HG02642 (cell line): ENCODE measurements around the gene MTUS2.

Experiments used
- ATAC-seq: cut with Tn5 transposase; IDR thresholded peaks from one replicate; pipeline ENCODE4 v1.9.1; 2021; ENCODE audit warnings: mild to moderate bottlenecking; ENCODE audit not compliant: unreplicated experiment, poor library complexity

The MTUS2 gene

DNA sequence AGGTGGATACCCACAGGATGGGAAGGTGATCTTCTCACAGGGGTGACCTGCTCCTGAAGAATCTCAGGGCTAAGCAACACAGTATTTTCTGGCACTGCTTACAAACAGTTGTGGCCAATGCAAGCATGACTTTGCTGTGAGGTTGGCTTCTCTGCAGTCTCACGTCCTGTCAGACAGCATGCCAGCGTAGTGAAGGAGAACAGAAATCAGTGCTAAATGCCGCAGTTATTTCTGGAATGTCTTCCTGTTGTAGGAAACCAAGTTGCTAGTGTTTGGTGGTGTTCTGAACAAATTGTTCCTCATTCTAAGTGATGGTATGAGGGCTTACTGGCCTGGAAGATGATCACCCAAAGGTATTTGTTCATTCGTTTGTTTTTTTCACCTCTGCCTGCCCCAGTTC is 320.1 kb downstream of the MTUS2 start:
- no peak for ATAC-seq

DNA sequence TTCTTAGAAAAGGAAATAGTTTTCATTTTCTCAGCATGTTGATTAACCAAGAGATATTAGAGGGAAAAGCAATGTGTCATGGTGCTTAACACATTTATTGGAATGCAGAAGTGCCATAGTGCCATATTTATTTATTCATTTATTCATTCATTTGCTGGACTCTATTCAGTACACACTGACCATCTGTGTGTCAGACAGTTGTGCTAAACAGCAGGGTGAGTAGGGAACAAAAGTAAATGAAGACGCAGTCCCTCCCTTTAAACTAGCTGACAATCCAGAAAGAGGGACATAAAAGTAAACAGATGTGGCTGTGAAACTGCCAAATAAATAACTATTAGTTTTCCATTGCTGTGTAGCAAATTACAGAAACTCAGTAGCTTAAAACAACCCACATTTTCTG is 323.7 kb downstream of the MTUS2 start:
- ATAC-seq, result no peak

DNA sequence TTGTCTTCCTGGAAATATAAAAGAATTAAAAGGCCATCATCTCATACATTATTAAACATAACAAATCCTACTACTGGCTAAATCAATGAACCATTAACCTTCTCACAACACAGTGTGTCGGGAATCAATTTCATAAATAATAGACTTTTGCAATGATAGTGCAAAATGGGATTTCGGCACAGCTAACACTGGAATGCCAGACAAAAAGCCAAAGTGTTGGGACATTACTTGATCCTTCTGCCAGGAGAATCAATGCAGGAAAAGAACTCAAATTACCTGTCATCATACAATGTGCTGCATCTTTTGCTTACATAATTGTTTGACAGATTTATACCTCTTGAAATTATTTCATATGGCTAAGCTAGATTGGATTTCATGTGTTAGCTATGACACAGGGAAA is 334.3 kb downstream of the MTUS2 start:
- ATAC-seq, result no peak

DNA sequence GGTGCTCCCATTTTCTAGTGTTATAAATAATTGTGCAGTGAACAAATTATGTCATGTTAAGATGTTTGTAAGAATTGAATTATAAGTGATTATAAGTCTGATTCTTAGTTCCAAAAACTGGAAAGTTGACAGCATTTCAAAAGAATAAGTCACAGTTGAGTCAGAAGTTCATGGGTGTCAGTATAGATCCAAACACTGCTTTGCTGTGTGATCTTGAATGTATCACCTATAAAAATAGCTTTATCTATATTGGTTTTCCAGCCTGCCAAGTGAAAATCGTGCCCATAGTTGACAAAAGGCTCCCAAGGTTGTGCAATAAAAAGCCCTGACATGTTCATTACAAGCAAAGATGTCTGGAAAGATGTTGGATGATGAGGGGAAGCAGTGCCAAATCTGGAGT is 336.0 kb downstream of the MTUS2 start:
- no peak for ATAC-seq

DNA sequence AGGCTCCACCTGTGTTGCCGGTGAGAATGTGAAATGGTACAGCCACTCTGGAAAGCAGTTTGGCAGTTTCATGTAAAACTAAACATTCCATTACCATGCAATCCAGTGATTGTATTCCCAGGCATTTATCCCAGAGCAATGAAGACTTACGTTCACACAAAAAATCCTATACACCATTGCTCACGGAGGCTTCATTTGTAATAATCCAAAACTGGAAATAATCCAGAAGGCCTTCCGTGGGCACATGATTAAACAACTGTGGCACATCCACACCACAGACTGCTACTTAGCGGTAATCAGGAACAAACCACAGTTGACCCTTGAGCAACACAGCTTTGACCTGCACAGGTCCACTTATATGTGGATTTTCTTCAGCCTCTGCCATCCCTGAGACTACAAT is 339.7 kb downstream of the MTUS2 start:
- no peak for ATAC-seq

DNA sequence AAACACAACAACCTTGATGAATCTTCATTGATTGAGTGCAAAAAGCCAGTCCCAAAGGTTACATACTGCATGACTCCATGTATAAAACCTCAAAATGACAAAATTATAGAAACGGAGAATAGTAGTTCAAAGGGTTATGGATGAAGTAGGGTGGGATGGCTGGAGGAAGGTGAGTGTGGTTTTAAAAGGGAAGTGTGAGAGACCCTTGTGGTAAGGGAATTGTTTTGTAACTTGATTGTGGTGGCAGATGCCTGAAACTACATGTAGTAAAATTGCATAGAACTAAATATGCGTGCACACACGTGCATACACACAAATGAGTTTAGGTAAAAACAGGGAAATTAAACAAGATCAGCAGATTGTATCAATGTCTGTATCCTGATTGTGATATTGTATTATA is 340.7 kb downstream of the MTUS2 start:
- no peak for ATAC-seq

DNA sequence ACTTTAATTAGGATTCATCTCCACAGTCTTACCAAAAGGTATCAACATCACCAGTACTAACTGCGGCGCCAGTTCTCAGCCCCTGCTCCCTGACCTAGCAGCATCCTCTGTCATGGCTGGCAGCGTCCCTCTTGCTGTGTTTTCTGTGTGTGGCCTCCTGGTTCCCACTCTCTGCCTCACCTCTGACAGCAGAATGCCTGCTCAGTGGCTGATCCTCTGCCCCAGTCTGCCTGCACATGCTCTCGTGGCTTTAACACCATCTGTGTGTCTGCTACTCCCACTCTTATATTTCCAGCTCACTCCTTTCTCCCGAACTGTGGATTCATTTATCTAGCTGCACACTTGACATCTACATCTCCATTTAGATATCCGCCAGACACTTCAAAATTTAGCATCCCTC is 341.5 kb downstream of the MTUS2 start:
- ATAC-seq, result no peak

DNA sequence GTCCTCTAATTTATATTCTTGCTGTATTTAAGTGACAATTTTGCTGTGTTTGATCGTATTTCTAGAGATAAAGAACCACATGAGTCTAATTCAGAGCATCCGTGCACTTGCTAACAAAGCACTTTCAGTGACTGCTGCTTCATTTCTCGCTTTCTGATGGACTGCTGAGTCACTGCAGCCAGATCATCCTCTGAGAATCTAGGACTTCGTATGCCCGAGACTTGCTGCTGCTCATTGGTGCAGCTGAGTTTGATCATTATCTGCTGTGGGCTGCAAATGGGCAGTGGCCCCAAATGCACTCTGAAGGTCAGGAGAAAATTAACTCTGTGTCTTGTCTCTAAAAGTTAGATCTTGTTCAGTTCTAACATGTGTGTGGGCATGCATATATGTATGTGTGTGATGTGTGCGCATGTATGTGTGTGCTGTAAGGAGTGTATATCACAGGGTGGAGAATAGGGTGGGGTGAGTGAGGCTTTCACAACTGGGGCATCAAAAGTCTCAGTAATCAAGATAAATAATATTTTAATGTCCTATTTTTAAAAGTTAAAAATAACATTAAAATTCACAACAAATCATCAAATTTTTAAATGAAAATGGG is 342.6 kb downstream of the MTUS2 start:
- no peak for ATAC-seq

DNA sequence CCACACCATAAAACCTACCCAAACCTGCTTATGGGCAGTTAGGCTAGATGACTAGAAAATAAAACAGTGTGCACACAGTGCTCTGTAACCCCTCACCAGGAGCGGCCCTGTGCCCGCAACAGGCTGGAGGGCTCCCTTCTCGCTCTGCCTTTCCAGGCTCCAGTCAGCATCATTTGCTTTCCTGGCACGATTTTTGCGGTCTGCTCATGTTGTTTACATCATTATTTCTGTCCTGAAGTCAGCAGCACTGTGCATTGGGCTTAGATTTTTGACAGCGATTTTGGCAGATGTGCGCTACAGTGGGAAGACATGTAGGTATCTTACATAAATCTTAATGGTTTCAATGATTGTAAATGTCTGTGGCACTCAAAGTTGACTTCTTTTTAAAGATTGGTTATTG is 344.0 kb downstream of the MTUS2 start:
- ATAC-seq, result no peak

DNA sequence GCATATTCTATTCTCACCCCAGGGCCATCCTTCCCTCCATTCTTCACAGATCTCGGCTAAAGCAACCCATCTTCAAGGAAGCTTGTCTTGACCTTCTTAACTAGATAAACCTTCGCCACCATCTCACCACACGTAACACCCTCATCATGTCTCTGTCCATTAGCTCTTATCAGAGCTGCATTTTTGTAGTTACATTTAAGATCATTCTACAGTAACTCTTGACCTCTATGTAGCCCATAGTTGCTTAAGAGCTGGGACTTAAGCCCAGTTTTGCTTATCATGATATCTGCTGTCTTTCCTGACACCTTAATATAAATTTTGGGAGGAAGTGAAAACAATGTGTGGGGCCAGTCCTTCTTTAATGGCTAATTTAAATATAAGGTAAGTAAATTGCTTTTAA is 345.1 kb downstream of the MTUS2 start:
- ATAC-seq, result no peak

DNA sequence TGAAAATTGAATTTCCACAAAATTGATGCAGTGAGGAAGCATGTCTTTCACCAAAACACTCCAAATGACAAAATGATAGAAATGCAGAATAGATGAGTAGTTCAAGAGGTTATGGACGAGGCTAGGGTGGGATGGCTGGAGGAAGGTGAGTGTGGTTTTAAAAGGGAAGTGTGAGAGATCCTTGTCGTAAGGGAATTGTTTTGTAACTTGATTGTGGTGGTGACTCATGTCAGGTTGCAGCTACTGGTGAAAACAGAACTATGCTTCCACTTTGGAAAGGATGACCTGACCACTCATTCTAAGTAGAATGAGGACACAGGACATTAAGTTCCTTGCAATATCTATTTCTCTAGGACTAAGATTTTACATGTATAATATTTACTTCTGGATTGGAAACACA is 345.7 kb downstream of the MTUS2 start:
- no peak for ATAC-seq

DNA sequence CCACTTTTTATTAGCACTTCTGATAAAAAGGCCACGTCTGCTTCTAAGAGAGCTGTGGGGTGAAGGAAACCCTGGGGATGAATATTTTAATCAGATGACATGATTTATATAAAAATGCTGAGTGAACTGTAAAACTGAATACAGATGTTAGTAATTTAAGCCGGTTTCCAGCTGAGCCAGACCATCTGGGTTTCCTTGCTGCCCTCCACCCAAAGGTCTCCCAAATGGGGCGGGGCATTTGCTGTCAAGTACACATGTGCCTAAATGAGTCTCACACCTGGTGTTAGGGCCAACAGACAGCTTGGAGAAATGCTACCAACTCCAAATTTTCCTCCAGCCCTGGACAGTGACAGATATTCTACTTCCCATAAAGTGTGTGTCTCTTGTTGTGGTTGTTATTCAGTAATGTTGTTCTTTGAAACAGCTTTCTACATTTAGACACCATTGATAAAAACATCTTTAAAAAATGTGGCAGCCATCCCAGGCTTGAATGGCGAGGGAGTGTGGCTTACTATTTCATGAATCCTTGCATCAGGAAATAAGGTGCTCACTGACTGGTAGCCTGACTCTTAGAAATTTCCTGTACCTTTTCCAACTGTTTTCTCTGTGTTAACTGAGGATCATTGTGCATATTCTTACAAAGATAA is 350.4 kb downstream of the MTUS2 start:
- no peak for ATAC-seq

DNA sequence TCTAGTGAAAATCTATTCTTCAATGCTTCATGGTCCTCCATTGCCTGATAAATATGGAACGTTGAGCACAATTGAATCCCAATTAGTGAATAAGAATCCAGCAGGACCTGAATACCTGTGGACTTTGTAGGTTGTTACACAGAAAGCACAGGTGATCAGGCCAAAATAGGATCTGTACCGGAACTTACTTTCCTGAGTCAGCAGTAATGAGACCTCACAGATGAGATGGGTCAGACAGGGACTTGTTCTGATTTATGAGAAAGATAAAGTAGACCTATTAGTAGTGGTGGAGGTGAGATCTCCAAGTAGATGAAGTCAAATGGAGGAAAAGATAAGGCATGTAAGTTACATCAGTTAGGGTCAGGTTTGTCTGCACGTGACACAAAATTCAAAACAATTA is 351.1 kb downstream of the MTUS2 start:
- no peak for ATAC-seq

DNA sequence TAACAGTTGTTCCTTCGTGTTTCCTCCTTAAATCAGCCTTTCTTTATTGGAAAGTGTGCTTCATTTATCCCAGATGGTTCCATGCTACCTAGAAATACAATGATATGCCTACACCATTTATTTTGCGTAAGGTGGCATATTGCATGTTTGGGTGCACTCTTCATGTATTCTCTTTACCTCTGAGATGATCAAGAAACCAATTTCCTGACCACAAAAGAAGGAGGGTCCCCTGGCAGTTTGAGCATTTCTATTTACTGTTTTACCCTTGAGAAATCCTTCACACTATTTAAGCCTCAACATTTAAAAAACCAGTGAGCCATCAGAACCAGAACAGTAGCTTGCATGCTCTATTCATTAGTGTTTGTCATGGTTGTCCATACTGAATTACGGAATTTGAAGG is 354.0 kb downstream of the MTUS2 start:
- ATAC-seq, result no peak

DNA sequence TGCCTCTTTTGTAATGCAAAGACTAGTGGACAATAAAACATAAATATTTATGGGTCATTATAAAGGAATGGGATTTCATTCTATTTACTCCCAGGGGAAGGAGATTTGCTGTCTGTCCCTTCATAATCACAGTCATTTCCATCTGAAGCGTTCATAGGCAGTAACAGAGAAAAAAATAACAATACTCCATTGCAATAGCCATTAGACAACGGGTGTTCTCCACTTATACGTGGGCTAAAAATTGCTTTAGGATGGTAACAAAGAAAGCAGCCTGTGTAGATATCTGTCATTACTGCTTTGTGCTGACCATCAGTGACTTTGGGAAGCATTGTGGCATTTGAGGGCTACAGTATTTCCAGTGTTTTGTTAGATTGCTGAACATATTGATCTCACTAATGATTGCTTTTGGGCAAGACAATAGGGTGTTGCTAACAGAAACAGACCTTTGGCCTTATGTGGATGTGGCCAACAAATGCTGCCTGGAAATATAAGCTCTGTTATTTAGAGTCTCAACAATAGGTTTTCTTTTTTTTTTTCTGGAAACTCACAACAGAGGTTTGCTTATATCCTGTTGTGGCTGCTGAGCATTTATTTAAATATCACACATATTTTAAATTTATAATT is 355.2 kb downstream of the MTUS2 start:
- ATAC-seq, result no peak

DNA sequence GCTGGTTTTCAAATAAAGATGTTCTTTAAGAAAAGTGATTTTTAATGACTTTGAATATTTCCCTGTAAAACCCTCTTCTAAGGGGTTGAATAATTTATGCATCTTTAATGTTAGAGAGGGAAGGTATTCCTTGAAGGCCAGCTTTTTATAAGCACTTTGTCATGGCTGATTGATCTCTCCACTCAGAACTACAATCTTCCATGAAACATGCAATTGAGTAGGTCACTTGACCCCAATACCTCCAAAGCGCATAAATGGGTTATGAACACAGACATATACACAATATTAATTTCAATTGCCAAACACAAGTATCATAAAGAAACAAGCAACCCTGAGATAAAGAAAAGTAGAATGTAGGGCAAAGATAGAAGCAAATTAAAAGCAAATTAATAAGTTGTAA is 359.9 kb downstream of the MTUS2 start:
- ATAC-seq, result no peak

DNA sequence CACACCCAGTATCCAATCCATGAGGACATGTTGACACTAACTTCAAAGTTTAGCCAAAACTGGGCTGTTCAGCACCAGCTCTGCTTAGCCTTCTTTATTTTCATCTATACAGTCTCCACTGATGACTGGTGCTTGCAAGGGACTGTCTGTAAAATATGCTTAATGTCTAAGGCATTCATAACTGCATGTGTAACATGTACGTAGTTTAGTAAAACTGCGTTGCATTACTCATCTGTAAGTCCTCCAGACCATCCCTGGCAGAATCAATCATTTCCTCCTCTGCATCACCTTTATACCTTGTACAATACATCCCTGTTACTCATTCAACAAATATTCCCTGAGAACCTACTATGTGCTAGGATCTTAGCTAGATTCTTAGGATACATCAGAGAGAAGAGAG is 362.1 kb downstream of the MTUS2 start:
- ATAC-seq, result no peak

DNA sequence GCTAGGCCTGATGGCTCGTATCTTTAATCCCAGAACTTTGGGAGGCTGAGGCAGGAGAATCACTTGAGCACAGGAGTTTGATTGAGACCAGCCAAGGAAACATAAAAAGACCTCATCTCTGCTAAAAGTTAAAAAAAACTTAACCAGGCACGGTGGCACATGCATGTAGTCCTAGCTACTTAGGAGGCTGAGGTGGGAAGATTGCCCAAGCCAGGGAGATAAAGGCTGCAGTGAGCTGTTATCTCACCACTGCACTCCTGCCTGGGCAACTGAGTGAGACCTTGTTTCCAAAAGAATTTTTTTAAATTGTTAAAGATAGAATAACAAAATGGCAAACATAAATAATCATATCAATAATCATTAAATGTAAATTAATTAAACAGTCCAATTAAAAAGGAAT is 365.8 kb downstream of the MTUS2 start:
- ATAC-seq, result no peak

DNA sequence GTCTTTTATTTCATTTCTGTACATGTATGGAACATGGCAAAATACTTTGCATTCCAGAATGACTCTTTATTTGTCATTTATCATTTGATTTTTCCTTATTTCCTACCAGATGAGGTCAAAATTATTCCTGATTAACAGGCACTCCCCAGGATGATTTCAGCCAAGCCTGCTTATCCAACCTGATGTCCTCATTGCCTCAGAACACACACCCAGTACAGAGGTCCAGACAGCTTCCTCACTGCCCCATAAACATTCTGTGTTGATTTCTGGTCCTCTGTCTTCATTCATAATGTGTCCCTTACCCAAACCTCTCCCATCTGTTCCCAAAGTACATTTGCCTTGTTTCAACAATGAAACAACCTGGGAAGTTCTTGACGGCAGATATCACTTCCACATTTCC is 367.4 kb downstream of the MTUS2 start:
- no peak for ATAC-seq

DNA sequence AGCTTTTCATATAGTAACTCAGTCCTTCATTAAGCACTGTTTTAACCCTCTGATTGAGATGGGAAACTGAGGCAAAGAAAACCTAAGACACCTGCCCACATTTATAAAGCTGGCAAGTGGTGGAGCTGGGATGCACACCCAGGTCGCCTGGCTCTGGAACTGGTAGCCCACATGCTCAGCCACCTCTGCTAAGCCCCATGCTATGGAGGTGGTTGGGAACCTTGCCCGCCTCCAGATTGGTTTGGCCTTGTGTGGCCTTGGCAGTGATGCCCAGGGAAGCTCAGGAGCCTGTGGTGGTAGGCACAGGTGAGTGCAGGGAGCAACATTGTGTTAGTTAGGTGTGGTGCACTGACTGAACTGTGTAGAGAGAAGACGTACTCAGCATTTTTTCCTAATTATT is 370.2 kb downstream of the MTUS2 start:
- ATAC-seq, result no peak

DNA sequence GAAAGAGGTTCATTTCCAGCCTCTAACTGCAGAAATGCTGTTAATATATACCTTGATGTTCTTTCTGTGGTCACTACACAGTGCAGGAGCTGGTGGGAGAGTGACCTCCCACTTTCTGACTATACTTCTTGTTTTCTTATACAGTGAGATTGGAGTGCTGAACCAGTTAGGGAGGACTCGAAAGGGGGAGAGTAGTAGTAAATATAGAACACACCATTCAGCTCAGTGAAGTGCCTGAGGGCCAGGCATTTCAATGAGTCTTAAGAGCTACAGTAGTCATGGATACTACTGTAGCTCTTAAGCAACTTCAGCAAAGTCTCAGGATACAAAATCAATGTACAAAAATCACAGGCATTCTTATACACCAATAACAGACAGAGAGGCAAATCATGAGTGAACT is 372.9 kb downstream of the MTUS2 start:
- no peak for ATAC-seq

DNA sequence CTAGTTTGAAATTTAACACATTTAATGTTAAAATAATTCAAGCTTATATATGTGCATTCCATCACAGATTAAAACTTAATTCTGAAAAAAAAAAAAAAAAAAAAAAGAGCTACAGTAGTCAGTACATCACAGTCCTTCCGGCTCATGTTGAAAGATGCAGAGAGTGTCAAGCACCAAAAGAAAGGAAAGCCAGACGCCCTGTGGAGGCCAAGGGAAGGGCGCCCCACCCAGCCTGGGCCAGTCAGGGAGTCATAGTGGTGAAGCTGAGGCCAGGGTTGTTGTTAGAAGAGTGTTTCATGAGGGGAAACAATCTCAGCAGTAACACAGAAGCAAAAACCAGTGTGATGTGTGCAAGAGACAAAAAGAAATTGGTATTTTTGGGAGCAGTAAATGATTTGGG is 375.3 kb downstream of the MTUS2 start:
- no peak for ATAC-seq
